Panc1 (cell line): ENCODE measurements around the gene CTNND2. TPM values are rescaled to one million over a fixed set of nuclear protein-coding genes. Genes with fewer than 3 reads are reported as not detected.

Source experiments
- ATAC-seq: fragments of 200-7000 bp; cut with Tn5 transposase; 2 replicates; pipeline ENCODE4 v1.9.1; 2020; ENCODE audit warnings: mild to moderate bottlenecking, moderate library complexity
- BruUV-seq: library from RNA; stranded (reverse); fragments of 400-500 nt; replicated peaks from 2 replicates; lab custom pipeline; 2021; lab: Mats Ljungman, UMichigan
- CTCF ChIA-PET: fragments of 300-600 bp; sonication (Branson Sonifier 250); formaldehyde crosslinking; loops from one replicate; lab custom pipeline; 2022; ENCODE audit warnings: antibody characterized with exemption; lab: Charles Lee
- POLR2A ChIA-PET: fragments of 300-600 bp; sonication (Branson Sonifier 250); formaldehyde crosslinking; loops from one replicate; lab custom pipeline; 2022; ENCODE audit warnings: antibody characterized with exemption; lab: Charles Lee
- DNase-seq: peaks from one replicate; pipeline ENCODE4 v3.0.0-alpha.2; 2010; ENCODE audit warnings: low read depth, low spot score
- H3K27ac ChIP-seq: 2 replicates; pipeline ENCODE4 v1.5.1; 2011; ENCODE audit warnings: mild to moderate bottlenecking, low read length, inconsistent platforms
- H3K27me3 ChIP-seq: fragments of 200-500 bp; sonication (Bioruptor generic); 2 replicates; pipeline ENCODE4 v1.6.0; 2014; ENCODE audit warnings: low read length, inconsistent platforms; ENCODE audit not compliant: control insufficient read depth, insufficient read depth
- H3K36me3 ChIP-seq: fragments of 200-500 bp; sonication (Bioruptor generic); 2 replicates; pipeline ENCODE4 v1.5.1; 2014; ENCODE audit warnings: inconsistent platforms, mild to moderate bottlenecking, low read length, moderate library complexity; ENCODE audit not compliant: control insufficient read depth, insufficient read depth
- H3K4me1 ChIP-seq: 2 replicates; pipeline ENCODE4 v1.5.1; 2011; ENCODE audit warnings: inconsistent platforms, mild to moderate bottlenecking, low read length, moderate library complexity; ENCODE audit not compliant: control insufficient read depth, insufficient read depth
- H3K4me3 ChIP-seq, 2 experiments: 2 replicates each; pipeline ENCODE4 v1.5.1; 2011 to 2012; ENCODE audit warnings: low read depth in 2 of 2, low read length in 2 of 2, mild to moderate bottlenecking in 2 of 2, inconsistent platforms in 1 of 2, moderate library complexity in 1 of 2
- H3K9me3 ChIP-seq: fragments of 200-500 bp; sonication (Bioruptor generic); 2 replicates; pipeline ENCODE4 v1.5.1; 2014; ENCODE audit warnings: low read depth, mild to moderate bottlenecking, inconsistent platforms, low read length, moderate library complexity; ENCODE audit not compliant: control insufficient read depth, insufficient read depth
- CTCF ChIP-seq: fragments of 450-650 bp; IDR thresholded peaks from 2 replicates; pipeline ENCODE4 v1.5.1; 2017; ENCODE audit warnings: mild to moderate bottlenecking
- POLR2AphosphoS5 ChIP-seq: IDR thresholded peaks from 2 replicates; pipeline ENCODE4 v1.6.1; 2012; ENCODE audit warnings: mild to moderate bottlenecking, low read depth, low read length, moderate library complexity
- REST ChIP-seq, 2 experiments: IDR thresholded peaks; 2 replicates each; pipeline ENCODE4 v1.6.1; 2011 to 2012; ENCODE audit warnings: low read depth in 2 of 2, control low read depth in 1 of 2, low read length in 1 of 2, mild to moderate bottlenecking in 1 of 2, moderate library complexity in 1 of 2; ENCODE audit not compliant: insufficient read depth in 1 of 2
- SIN3A ChIP-seq: IDR thresholded peaks from 2 replicates; pipeline ENCODE4 v1.6.1; 2012; ENCODE audit warnings: low read depth, mild to moderate bottlenecking, low read length, moderate library complexity, borderline replicate concordance; ENCODE audit not compliant: insufficient read depth
- TCF7L2 ChIP-seq: IDR thresholded peaks from 2 replicates; pipeline ENCODE4 v1.6.1; 2011; ENCODE audit warnings: mild to moderate bottlenecking, low read depth, low read length, inconsistent platforms
- in situ Hi-C: cut with HindIII; loops from 2 replicates; pipeline ENCODE4 v1.10.0; 2016; ENCODE audit warnings: low sequenced_read_pairs, low pct_unique_long_range_greater_than_20kb
- intact Hi-C: fragments of 100-400 bp; cut with micrococcal nuclease; formaldehyde crosslinking; loops from one replicate; pipeline ENCODE4 v1.10.0; 2022; ENCODE audit not compliant: unreplicated experiment
- total RNA-seq: library from RNA; stranded (reverse); gene quantifications from one replicate; pipeline ENCODE4 v1.2.1, GENCODE V29; 2021; ENCODE audit not compliant: unreplicated experiment

CTNND2 gene
- total RNA-seq, 1 experiment from 2014 or later, result 1.0 TPM

GRCh38 chr5:11010429-11011210 is 893.6 kb downstream of the CTNND2 start:
- Histone ChIP-seq H3K4me1 (no peaks in the 10 kb centered on the region), H3K4me3 (no peak overlapping the region), H3K9me3 (no peaks in the 10 kb centered on the region), H3K36me3 (no peaks in the 10 kb centered on the region), H3K27me3 (peaks cover 29% of the 10 kb centered on the region), H3K27ac (no peak overlapping the region)
- ATAC-seq (no peak), DNase-seq (no peak)
- POLR2A ChIA-PET, result interaction anchor here (0.6 kb wide), 1 partner anchor 468 kb away, joined by 3 read pairs; no protein-coding TSS in a partner anchor
- TF ChIP-seq SIN3A, result no peak
- TF ChIP-seq TCF7L2, result no peak
- TF ChIP-seq POLR2AphosphoS5, result no peak
- TF ChIP-seq CTCF, result no peak
- TF ChIP-seq REST (IDR thresholded peaks at IDR 0.05; ENCODE audit: insufficient read depth in 1 of 2, low read depth in 2 of 2, low read length in 1 of 2), result no peak
- BruUV-seq, result no TSS peak
- CTCF ChIA-PET, result no interaction called here
- in situ Hi-C loops, result no loop called here
- intact Hi-C loops, result no loop called here

- H3K27ac ChIP-seq, result no peak overlapping the region
- no peak for ATAC-seq
- H3K36me3 ChIP-seq, result no peaks in the 10 kb centered on the region
- POLR2A ChIA-PET, result interaction anchor here (0.6 kb wide), 1 partner anchor 470 kb away, joined by 3 read pairs; no protein-coding TSS in a partner anchor
- no TSS peak for BruUV-seq
- H3K4me1 ChIP-seq, result no peaks in the 10 kb centered on the region
- H3K9me3 ChIP-seq, result no peaks in the 10 kb centered on the region
- H3K4me3 ChIP-seq, result no peak overlapping the region
- H3K27me3 ChIP-seq, result peaks cover 21% of the 10 kb centered on the region
- DNase-seq, result no peak
- CTCF ChIA-PET, result no interaction called here
- TF ChIP-seq REST (IDR thresholded peaks at IDR 0.05; ENCODE audit: insufficient read depth in 1 of 2, low read depth in 2 of 2, low read length in 1 of 2) (no peak), TCF7L2 (no peak), CTCF (no peak), POLR2AphosphoS5 (no peak), SIN3A (no peak)
- in situ Hi-C loops (no loop called here), intact Hi-C loops (no loop called here)
Observed at GRCh38 chr5:11009576-11009975, 894.7 kb downstream of the CTNND2 start.
